ENCODE results near the gene TLE2. TPM values are rescaled to one million over a fixed set of nuclear protein-coding genes. Genes with fewer than 3 reads are reported as not detected.

TLE2 gene
- total and polyA plus RNA-seq, 3 donors from 2014 or later: 30.2 to 76.6 (median 70.5) TPM

DNA sequence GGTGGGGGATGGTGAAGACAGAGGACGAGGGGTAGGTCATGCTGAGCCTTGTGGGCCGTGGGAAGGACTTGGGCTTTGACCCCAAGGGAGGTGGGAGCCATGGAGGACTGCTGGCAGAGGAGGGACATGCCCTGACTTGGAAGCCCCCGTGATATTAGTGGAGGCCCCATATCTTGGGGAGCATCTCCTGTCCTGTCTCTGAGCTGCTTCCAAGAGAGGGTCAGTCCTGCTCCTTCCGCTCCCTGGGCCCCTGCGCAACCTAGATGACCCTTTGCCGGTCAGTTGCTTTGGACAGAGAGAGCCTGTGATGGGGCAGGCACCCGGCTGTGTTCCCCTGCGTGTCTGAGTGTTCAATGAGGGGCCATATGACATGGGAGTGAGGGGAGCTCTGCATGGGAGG is 46.5 kb downstream of the TLE2 start:
- WGBS, 2 donors: 34 to 40% methylated on average over 4 to 8 of the region's 8 CpGs
- intact Hi-C loops (cut with DNase I; ENCODE audit: low total_unique reads): no loop called here
- no peak for TF ChIP-seq POLR2A (IDR thresholded peaks at IDR 0.05)
- TF ChIP-seq, protein P1, sequence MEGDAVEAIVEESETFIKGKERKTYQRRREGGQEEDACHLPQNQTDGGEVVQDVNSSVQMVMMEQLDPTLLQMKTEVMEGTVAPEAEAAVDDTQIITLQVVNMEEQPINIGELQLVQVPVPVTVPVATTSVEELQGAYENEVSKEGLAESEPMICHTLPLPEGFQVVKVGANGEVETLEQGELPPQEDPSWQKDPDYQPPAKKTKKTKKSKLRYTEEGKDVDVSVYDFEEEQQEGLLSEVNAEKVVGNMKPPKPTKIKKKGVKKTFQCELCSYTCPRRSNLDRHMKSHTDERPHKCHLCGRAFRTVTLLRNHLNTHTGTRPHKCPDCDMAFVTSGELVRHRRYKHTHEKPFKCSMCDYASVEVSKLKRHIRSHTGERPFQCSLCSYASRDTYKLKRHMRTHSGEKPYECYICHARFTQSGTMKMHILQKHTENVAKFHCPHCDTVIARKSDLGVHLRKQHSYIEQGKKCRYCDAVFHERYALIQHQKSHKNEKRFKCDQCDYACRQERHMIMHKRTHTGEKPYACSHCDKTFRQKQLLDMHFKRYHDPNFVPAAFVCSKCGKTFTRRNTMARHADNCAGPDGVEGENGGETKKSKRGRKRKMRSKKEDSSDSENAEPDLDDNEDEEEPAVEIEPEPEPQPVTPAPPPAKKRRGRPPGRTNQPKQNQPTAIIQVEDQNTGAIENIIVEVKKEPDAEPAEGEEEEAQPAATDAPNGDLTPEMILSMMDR (IDR thresholded peaks at IDR 0.05): no peak

DNA sequence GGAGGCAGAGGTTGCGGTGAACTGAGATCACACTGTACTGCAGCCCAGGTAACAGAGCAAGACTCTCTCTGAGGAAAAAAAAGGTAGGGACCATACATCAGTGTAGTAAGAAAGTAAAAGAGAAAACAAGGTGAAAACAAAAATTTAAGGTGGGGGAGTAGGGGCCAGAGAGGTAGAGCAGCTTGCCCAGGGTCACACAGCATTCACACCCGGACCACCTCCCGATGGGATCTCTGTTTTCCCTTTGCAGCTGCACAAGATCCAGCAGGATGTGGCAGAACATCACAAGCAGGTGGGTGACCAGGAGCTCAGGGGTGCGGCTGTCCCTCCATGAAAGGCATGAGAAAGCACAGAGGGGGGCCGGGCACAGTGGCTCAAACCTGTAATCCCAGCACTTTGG is 47.2 kb downstream of the TLE2 start:
- 88 to 91% methylated on average over 3 to 5 of the region's 5 CpGs for WGBS, 2 donors
- H3K4me3 ChIP-seq: no peak overlapping the region
- TF ChIP-seq, protein P1 (IDR thresholded peaks at IDR 0.05): no peak
- no peak for TF ChIP-seq POLR2A (IDR thresholded peaks at IDR 0.05)
- peaks cover 21% of the 10 kb centered on the region for H3K4me1 ChIP-seq
- H3K9me3 ChIP-seq: no peaks in the 10 kb centered on the region
- H3K27ac ChIP-seq: no peak overlapping the region
- intact Hi-C loops (cut with DNase I; ENCODE audit: low total_unique reads): no loop called here
- H3K36me3 ChIP-seq (ENCODE audit: low read depth, missing control alignments): no peaks in the 10 kb centered on the region
- DNase-seq: no peak
- no peaks in the 10 kb centered on the region for H3K27me3 ChIP-seq

More for the DNA sequence above, 46.5 kb downstream of the TLE2 start:
- Histone ChIP-seq H3K36me3 (ENCODE audit: low read depth, missing control alignments) (no peaks in the 10 kb centered on the region), H3K27me3 (no peaks in the 10 kb centered on the region), H3K9me3 (no peaks in the 10 kb centered on the region), H3K4me1 (peaks cover 20% of the 10 kb centered on the region), H3K27ac (peak overlapping the region; percentile 8 to 16), H3K4me3 (no peak overlapping the region)
- DNase-seq: no peak

- peaks cover 33% of the 10 kb centered on the region for H3K4me1 ChIP-seq
- no peaks in the 10 kb centered on the region for H3K36me3 ChIP-seq (ENCODE audit: low read depth, missing control alignments)
- no peaks in the 10 kb centered on the region for H3K9me3 ChIP-seq
- WGBS, 2 donors: 83% methylated on average over 9 of the region's 9 CpGs
- DNase-seq: no peak
- no peaks in the 10 kb centered on the region for H3K27me3 ChIP-seq
- intact Hi-C loops (cut with DNase I; ENCODE audit: low total_unique reads): loop anchor here (10.0 kb wide), 1 partner anchor 56 kb away; no protein-coding TSS in a partner anchor
- no peak for TF ChIP-seq POLR2A (IDR thresholded peaks at IDR 0.05)
- TF ChIP-seq, protein P1 (IDR thresholded peaks at IDR 0.05): no peak
- H3K27ac ChIP-seq: no peak overlapping the region
- no peak overlapping the region for H3K4me3 ChIP-seq
Observed at GRCh38 chr19:2978772-2979171, 50.3 kb downstream of the TLE2 start.

GRCh38 chr19:2978166-2978767 is 50.8 kb downstream of the TLE2 start:
- H3K9me3 ChIP-seq: no peaks in the 10 kb centered on the region
- WGBS, 2 donors: 72 to 73% methylated on average over 9 to 11 of the region's 11 CpGs
- intact Hi-C loops (cut with DNase I; ENCODE audit: low total_unique reads): loop anchor here (10.0 kb wide), 1 partner anchor 57 kb away; no protein-coding TSS in a partner anchor
- no peak overlapping the region for H3K4me3 ChIP-seq
- H3K36me3 ChIP-seq (ENCODE audit: low read depth, missing control alignments): no peaks in the 10 kb centered on the region
- TF ChIP-seq POLR2A (IDR thresholded peaks at IDR 0.05): no peak
- TF ChIP-seq, protein P1 (IDR thresholded peaks at IDR 0.05): no peak
- H3K4me1 ChIP-seq: peaks cover 33% of the 10 kb centered on the region
- DNase-seq: no peak
- H3K27me3 ChIP-seq: no peaks in the 10 kb centered on the region
- peak overlapping the region in 1 of 2 donors; percentile 66 for H3K27ac ChIP-seq

DNA sequence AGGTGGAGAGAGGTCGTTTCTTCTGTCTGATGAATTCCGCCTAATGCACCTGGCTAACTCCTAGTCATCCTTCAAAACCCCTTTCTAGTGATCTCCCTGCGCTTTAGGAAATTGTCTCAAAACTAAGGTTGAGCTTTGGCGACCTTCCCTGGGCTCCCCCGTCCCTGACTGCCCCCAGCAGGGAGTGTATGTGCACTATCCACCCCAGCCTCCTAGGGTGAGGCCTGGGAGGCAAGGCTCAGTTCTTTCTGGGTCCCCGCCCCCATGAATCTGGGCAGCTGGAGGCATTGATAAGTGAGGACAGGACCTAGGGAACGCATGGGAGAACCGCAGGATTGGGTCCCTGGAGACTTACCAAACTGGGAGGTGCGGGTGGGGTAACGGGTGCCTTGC is 51.3 kb downstream of the TLE2 start:
- Histone ChIP-seq H3K36me3 (ENCODE audit: low read depth, missing control alignments) (no peaks in the 10 kb centered on the region), H3K9me3 (no peaks in the 10 kb centered on the region), H3K27ac (peak overlapping the region in 1 of 2 donors; percentile 66), H3K4me3 (peak overlapping the region in 1 of 2 donors; percentile 43), H3K27me3 (no peaks in the 10 kb centered on the region), H3K4me1 (peaks cover 28% of the 10 kb centered on the region)
- DNase-seq: no peak
- intact Hi-C loops (cut with DNase I; ENCODE audit: low total_unique reads): loop anchor here (10.0 kb wide), 1 partner anchor 57 kb away; no protein-coding TSS in a partner anchor
- WGBS, 2 donors: 34 to 53% methylated on average over 7 to 10 of the region's 10 CpGs
- no peak for TF ChIP-seq POLR2A (IDR thresholded peaks at IDR 0.05)
- TF ChIP-seq, protein P1 (IDR thresholded peaks at IDR 0.05): no peak

Data from testis (tissue), 3 donors.